ENCODE results near the gene PHF20.
"Not testable (repeated sequence)": the region's sequence is repeated elsewhere in the genome, so short reads cannot be mapped to it uniquely, and the experiment has no call there.

Gene PHF20

GRCh38 chr20:35776513-35777101 lies 4.8 kb downstream of the PHF20 start:
- DNase-seq: peak in 13 of 58 donors; percentile 0 to 61 (median 7)

GRCh38 chr20:35783811-35784210 lies 12.0 kb downstream of the PHF20 start:
- DNase-seq: not testable (repeated sequence)

GRCh38 chr20:35785541-35785940 lies 13.7 kb downstream of the PHF20 start:
- DNase-seq: not testable (repeated sequence)

- no peak for DNase-seq
Measured at GRCh38 chr20:35788796-35789195, 17.0 kb downstream of the PHF20 start.

GRCh38 chr20:35791097-35791496 lies 19.3 kb downstream of the PHF20 start:
- no peak for DNase-seq

GRCh38 chr20:35791821-35792220 lies 20.0 kb downstream of the PHF20 start:
- no peak for DNase-seq

GRCh38 chr20:35792740-35793139 lies 20.9 kb downstream of the PHF20 start:
- no peak for DNase-seq

- DNase-seq: no peak
Measured at GRCh38 chr20:35796571-35796970, 24.8 kb downstream of the PHF20 start.

- DNase-seq: no peak
Measured at GRCh38 chr20:35801865-35802264, 30.1 kb downstream of the PHF20 start.

GRCh38 chr20:35806075-35806474 lies 34.3 kb downstream of the PHF20 start:
- no peak for DNase-seq

- DNase-seq: no peak
Measured at GRCh38 chr20:35807877-35808276, 36.1 kb downstream of the PHF20 start.

- DNase-seq: no peak
Measured at GRCh38 chr20:35820715-35821114, 48.9 kb downstream of the PHF20 start.

GRCh38 chr20:35821807-35822242 lies 50.0 kb downstream of the PHF20 start:
- no peak for DNase-seq

- DNase-seq: no peak
Measured at GRCh38 chr20:35823147-35823546, 51.3 kb downstream of the PHF20 start.

GRCh38 chr20:35823937-35824336 lies 52.1 kb downstream of the PHF20 start:
- DNase-seq: no peak

- DNase-seq: no peak
Measured at GRCh38 chr20:35826397-35826998, 54.7 kb downstream of the PHF20 start.

GRCh38 chr20:35828434-35828833 lies 56.6 kb downstream of the PHF20 start:
- peak in 4 of 58 donors; percentile 1 to 16 (median 9) for DNase-seq

GRCh38 chr20:35828916-35829315 lies 57.1 kb downstream of the PHF20 start:
- DNase-seq: no peak

- no peak for DNase-seq
Measured at GRCh38 chr20:35830264-35830663, 58.4 kb downstream of the PHF20 start.

GRCh38 chr20:35831029-35831428 lies 59.2 kb downstream of the PHF20 start:
- no peak for DNase-seq

- no peak for DNase-seq
Measured at GRCh38 chr20:35831971-35832370, 60.2 kb downstream of the PHF20 start.

GRCh38 chr20:35833241-35833640 lies 61.4 kb downstream of the PHF20 start:
- DNase-seq: no peak

- no peak for DNase-seq
Measured at GRCh38 chr20:35837577-35838195, 65.9 kb downstream of the PHF20 start.
